Gastrocnemius medialis (tissue), 4 donors: ENCODE measurements around the gene BANP.

Source experiments
- CTCF ChIP-seq, 5 experiments: fragments of 450-650 bp in 3 of 5; fragments of 200-600 bp in 2 of 5; sonication (generic) in 2 of 5; IDR thresholded peaks in 4 of 5; conservative IDR thresholded peaks in 1 of 5; 1 replicate in 4 of 5; 2 replicates in 1 of 5; pipeline ENCODE4 v1.5.1; 2016 to 2019; ENCODE audit warnings: antibody characterized with exemption in 5 of 5, mild to moderate bottlenecking in 3 of 5, moderate library complexity in 3 of 5
- POLR2A ChIP-seq, 2 donors: fragments of 450-650 bp; IDR thresholded peaks; one replicate each; pipeline ENCODE4 v1.6.1; 2017; ENCODE audit warnings: antibody characterized with exemption in 2 of 2, mild to moderate bottlenecking in 2 of 2, moderate library complexity in 2 of 2

DNA sequence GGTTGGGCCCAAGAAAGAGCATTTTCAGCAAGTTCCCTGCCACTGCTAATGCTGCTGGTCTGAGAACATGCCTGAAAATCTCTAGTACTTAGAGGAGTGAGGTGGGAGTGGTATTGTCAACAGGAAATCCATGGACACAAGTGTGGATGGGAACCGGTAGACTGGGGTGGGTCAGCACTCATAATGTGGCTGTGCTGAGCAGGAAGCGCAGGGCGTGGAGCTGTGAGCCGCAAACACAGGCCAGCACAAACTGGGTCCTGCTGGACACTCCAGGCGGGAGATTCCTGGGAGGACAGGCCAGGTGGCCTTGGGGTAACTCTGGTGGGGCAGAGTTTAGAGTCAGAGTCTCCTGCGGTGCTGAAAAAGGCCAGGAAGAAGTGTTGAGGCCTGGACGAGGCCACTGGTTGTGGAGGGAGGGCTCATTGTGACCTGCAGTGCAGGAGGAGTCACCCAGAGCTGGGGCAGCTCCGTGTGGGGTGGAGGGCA lies 62.6 kb downstream of the BANP start:
- TF ChIP-seq POLR2A (IDR thresholded peaks at IDR 0.05) = no peak
- no peak for TF ChIP-seq CTCF (IDR thresholded peaks at IDR 0.05 in 4 of 5, conservative IDR thresholded peaks at IDR 0.05 in 1 of 5)
